A549 (cell line): ENCODE results near the gene RPL27A.

Experiments used
- BHLHE40 ChIP-seq: IDR thresholded peaks from 2 replicates; pipeline ENCODE4 v1.6.1; 2012; ENCODE audit warnings: low read depth, low read length, inconsistent platforms
- CBX2 ChIP-seq: fragments of 200-600 bp; sonication (generic); IDR thresholded peaks from 2 replicates; pipeline ENCODE4 v1.6.1; 2016; ENCODE audit warnings: low read depth, mild to moderate bottlenecking, borderline replicate concordance
- CHD2 ChIP-seq: fragments of 150-350 bp; IDR thresholded peaks from 2 replicates; pipeline ENCODE4 v1.6.1; 2014; ENCODE audit warnings: low read length; ENCODE audit not compliant: partially characterized antibody
- CTCF ChIP-seq: fragments of >200 bp; sonication (Bioruptor Twin); formaldehyde crosslinking; IDR thresholded peaks from 3 replicates; pipeline ENCODE4 v1.5.1; 2016
- EHF ChIP-seq: fragments of 250-450 bp; sonication (Bioruptor Pico); IDR thresholded peaks from 2 replicates; pipeline ENCODE4 v1.5.0; 2020; ENCODE audit warnings: mild to moderate bottlenecking
- EHMT2 ChIP-seq: fragments of 200-600 bp; sonication (generic); IDR thresholded peaks from 2 replicates; pipeline ENCODE4 v1.6.1; 2016; ENCODE audit warnings: antibody characterized with exemption, low read depth, mild to moderate bottlenecking, moderate library complexity
- JUN ChIP-seq, 2 experiments: fragments of >200 bp; sonication (Bioruptor Twin); formaldehyde crosslinking; IDR thresholded peaks; 2 replicates in 1 of 2; 3 replicates in 1 of 2; pipeline ENCODE4 v1.6.1; 2016 to 2017
- MAFK ChIP-seq: fragments of 450-650 bp; IDR thresholded peaks from 2 replicates; pipeline ENCODE4 v1.6.1; 2014; ENCODE audit not compliant: partially characterized antibody
- MYC ChIP-seq: IDR thresholded peaks from 2 replicates; pipeline ENCODE4 v1.6.1; 2012; ENCODE audit warnings: mild to moderate bottlenecking, inconsistent platforms, low read length, improper control_type of control experiment, borderline replicate concordance
- POLR2A ChIP-seq: IDR thresholded peaks from 2 replicates; pipeline ENCODE4 v1.6.1; 2012; ENCODE audit warnings: mild to moderate bottlenecking, low read length
- RARB ChIP-seq: fragments of 250-450 bp; sonication (Bioruptor Pico); IDR thresholded peaks from 2 replicates; pipeline ENCODE4 v1.8.0; 2021; ENCODE audit warnings: mild to moderate bottlenecking, moderate library complexity
- RCOR1 ChIP-seq: fragments of 150-350 bp; IDR thresholded peaks from 2 replicates; pipeline ENCODE4 v1.6.1; 2014; ENCODE audit warnings: antibody characterized with exemption, low read length, low read depth
- RFX5 ChIP-seq: fragments of 450-650 bp; IDR thresholded peaks from 2 replicates; pipeline ENCODE4 v1.7.1; 2014; ENCODE audit warnings: antibody characterized with exemption, mild to moderate bottlenecking, moderate library complexity

- TF ChIP-seq CTCF (no peak), POLR2A (no peak; the same call in 1 of the 2 replicates), CBX2 (no peak), RCOR1 (no peak), RARB (CRISPR knock-in tag) (no peak), JUN (IDR thresholded peaks at IDR 0.05) (no peak), EHMT2 (no peak), BHLHE40 (no peak), RFX5 (no peak), MAFK (no peak), EHF (no peak), MYC (no peak), CHD2 (no peak)
Observed at GRCh38 chr11:8681837-8682302, 722 bp upstream of the RPL27A start.
